K562 (cell line): Measurements from ENCODE around the gene RNF123. TPM values are rescaled to one million over a fixed set of nuclear protein-coding genes. Genes with fewer than 3 reads are reported as not detected.

Experiments used
- CBX5 ChIP-seq: IDR thresholded peaks from 2 replicates; pipeline ENCODE4 v1.6.1; 2014; ENCODE audit warnings: low read depth, borderline replicate concordance
- CREB1 ChIP-seq, 2 experiments: sonication (generic) in 1 of 2; formaldehyde crosslinking in 1 of 2; IDR thresholded peaks; 2 replicates each; pipeline versions ENCODE4 v1.6.1 to v1.8.0; 2012 to 2022; ENCODE audit warnings: inconsistent platforms in 1 of 2, mild to moderate bottlenecking in 1 of 2, missing genetic modification reagents in 1 of 2, moderate library complexity in 1 of 2
- EGR1 ChIP-seq: fragments of 450-650 bp; conservative IDR thresholded peaks from 2 replicates; pipeline ENCODE4 v1.6.1; 2017; ENCODE audit warnings: mild to moderate bottlenecking
- EP300 ChIP-seq: IDR thresholded peaks from 2 replicates; pipeline ENCODE4 v1.6.1; 2012; ENCODE audit warnings: low read length, improper control_type of control experiment
- MNT ChIP-seq, 2 experiments: fragments of 450-650 bp; conservative IDR thresholded peaks; 2 replicates each; pipeline ENCODE4 v1.6.1; 2017; ENCODE audit warnings: mild to moderate bottlenecking in 2 of 2, moderate library complexity in 2 of 2
- PHF20 ChIP-seq: fragments of 450-650 bp; IDR thresholded peaks from 2 replicates; pipeline ENCODE4 v1.6.1; 2018; ENCODE audit not compliant: partially characterized antibody
- POLR2B ChIP-seq: fragments of 450-650 bp; IDR thresholded peaks from 2 replicates; pipeline ENCODE4 v1.6.1; 2018; ENCODE audit warnings: low read depth; ENCODE audit not compliant: partially characterized antibody
- SMAD1 ChIP-seq: fragments of 150-350 bp; IDR thresholded peaks from 2 replicates; pipeline ENCODE4 v1.6.1; 2014; ENCODE audit warnings: low read length, low read depth; ENCODE audit not compliant: partially characterized antibody
- THAP12 ChIP-seq: fragments of 250-450 bp; sonication (Bioruptor Pico); IDR thresholded peaks from 2 replicates; pipeline ENCODE4 v1.9.0; 2021; ENCODE audit warnings: mild to moderate bottlenecking, inconsistent platforms
- ZBTB9 ChIP-seq: fragments of 450-650 bp; formaldehyde crosslinking; IDR thresholded peaks from 2 replicates; pipeline ENCODE4 v1.4.0; 2020; ENCODE audit warnings: mild to moderate bottlenecking, moderate library complexity
- ZEB2 ChIP-seq: fragments of 450-650 bp; IDR thresholded peaks from 2 replicates; pipeline ENCODE4 v1.6.1; 2016
- ZNF263 ChIP-seq: sonication (generic); formaldehyde crosslinking; IDR thresholded peaks from 2 replicates; pipeline ENCODE4 v1.8.0; 2022; ENCODE audit warnings: mild to moderate bottlenecking, missing genetic modification reagents, borderline replicate concordance
- ZNF395 ChIP-seq: fragments of 200-800 bp; sonication (Bioruptor generic); IDR thresholded peaks from 2 replicates; pipeline ENCODE4 v1.6.1; 2017; ENCODE audit warnings: missing genetic modification characterization, missing compliant biosample characterization
- ZNF449 ChIP-seq: fragments of 250-450 bp; sonication (Bioruptor Pico); IDR thresholded peaks from 2 replicates; pipeline ENCODE4 v1.8.0; 2022; ENCODE audit warnings: moderate library complexity, mild to moderate bottlenecking, inconsistent platforms
- ZNF586 ChIP-seq: fragments of 450-650 bp; formaldehyde crosslinking; conservative IDR thresholded peaks from 2 replicates; pipeline ENCODE4 v1.4.0; 2020; ENCODE audit warnings: mild to moderate bottlenecking, moderate library complexity
- ZNF589 ChIP-seq: fragments of 200-800 bp; sonication (Bioruptor generic); IDR thresholded peaks from 2 replicates; pipeline ENCODE4 v1.6.1; 2016; ENCODE audit warnings: low read depth, missing genetic modification characterization, missing compliant biosample characterization
- polyA plus RNA-seq, 8 experiments: library from polyadenylated mRNA; depleted of rRNA in 4 of 8; stranded (reverse) in 5 of 8; unstranded in 3 of 8; fragments of >200 nt; fragmentation: Nextera tagmentation in 2 of 8; fragmentation: Illumina TruSeq in 1 of 8; extraction: Ambion mirVana in 2 of 8; extraction: Trizol in 1 of 8; gene quantifications; 2 replicates each; pipeline versions ENCODE4 v1.2.1 to v1.2.3, GENCODE V29; 2011 to 2014; ENCODE audit warnings: inconsistent platforms in 1 of 8, missing spikeins in 1 of 8
- total RNA-seq, 7 experiments: library from RNA; depleted of rRNA in 6 of 7; stranded (reverse); fragments of >200 nt in 6 of 7; fragmentation: Illumina TruSeq in 2 of 7; extraction: Trizol in 2 of 7; gene quantifications; 2 replicates each; pipeline versions ENCODE4 v1.2.1 to v1.2.3, GENCODE V29; 2011 to 2021; ENCODE audit warnings: low replicate concordance in 1 of 7

Gene RNF123
- total and polyA plus RNA-seq, 9 of the 15 experiments (the other 6 are each of a cell fraction or from before 2014, with no cell fraction given): 8.7 to 53.1 (median 17.5) TPM

GRCh38 chr3:49673715-49674496 is 15.5 kb upstream of the RNF123 start, which contains the start of gene APEH (continued):
- TF ChIP-seq ZNF395 (CRISPR knock-in tag): 0 out of 2 replicates have a peak, but pooled peaks have one; percentile 51
- peak; percentile 72 for TF ChIP-seq ZEB2
- 0 out of 2 replicates have a peak, but pooled peaks have one; percentile 23 for TF ChIP-seq CBX5
- TF ChIP-seq CREB1 (IDR thresholded peaks at IDR 0.05): no peak; the same call in 1 of the 2 replicates
- TF ChIP-seq CREB1 (CRISPR knock-in tag; IDR thresholded peaks at IDR 0.05): peak; percentile 24
- TF ChIP-seq POLR2B: peak; percentile 74
- no peak; the same call in 1 of the 2 replicates for TF ChIP-seq EP300
- peak; percentile 47 for TF ChIP-seq PHF20
- TF ChIP-seq ZBTB9 (CRISPR knock-in tag): no peak
- TF ChIP-seq ZNF449 (CRISPR knock-in tag): no peak
- peak; percentile 66 for TF ChIP-seq EGR1
- peak; percentile 59 to 77 for TF ChIP-seq MNT (conservative IDR thresholded peaks at IDR 0.05)
- TF ChIP-seq SMAD1: peak; percentile 25
- no peak for TF ChIP-seq ZNF586 (CRISPR knock-in tag)
- no peak for TF ChIP-seq ZNF263 (CRISPR knock-in tag)
- TF ChIP-seq ZNF589: no peak
- TF ChIP-seq THAP12 (CRISPR knock-in tag): no peak
